A549 (cell line): ENCODE results near the gene ZDHHC1. TPM values are rescaled to one million over a fixed set of nuclear protein-coding genes. Genes with fewer than 3 reads are reported as not detected.
A peak's percentile ranks its signal among the peaks of the same experiment; 100 is the strongest.

ENCODE experiments used
- ATAC-seq, 2 experiments: fragments of 200-7000 bp in 1 of 2; fragments of >200 bp in 1 of 2; cut with Nextera tagmentation in 1 of 2; cut with Tn5 transposase in 1 of 2; 3 replicates each; pipeline versions ENCODE4 v1.8.0 to v1.9.1; 2018 to 2020; ENCODE audit warnings: mild to moderate bottlenecking in 1 of 2, moderate library complexity in 1 of 2
- CTCF ChIA-PET: fragments of 300-600 bp; sonication (Branson Sonifier 250); formaldehyde crosslinking; extraction: SDS; loops from one replicate; lab custom pipeline; 2021; ENCODE audit warnings: antibody characterized with exemption, inconsistent platforms; lab: Yijun Ruan, JAX
- POLR2A ChIA-PET: fragments of 350-600 bp; formaldehyde crosslinking; extraction: SDS; loops from one replicate; lab custom pipeline; 2021; ENCODE audit warnings: antibody characterized with exemption, inconsistent platforms; lab: Yijun Ruan, JAX
- DNase-seq, 2 experiments: peaks; one replicate each; pipeline versions ENCODE4 v3.0.0 to v3.0.0-alpha.2; 2011 to 2016; ENCODE audit warnings: low read depth in 1 of 2, low spot score in 1 of 2
- FAIRE-seq: peaks from 2 replicates; lab custom pipeline; 2011; peaks lifted over from hg19 to GRCh38; lab: Jason Lieb, UNC
- H3K27ac ChIP-seq, 2 experiments: fragments of >200 bp; sonication (Bioruptor Twin); formaldehyde crosslinking; 3 replicates each; pipeline ENCODE4 v1.5.1; 2016 to 2017
- H3K4me1 ChIP-seq: fragments of >200 bp; sonication (Bioruptor Twin); formaldehyde crosslinking; 3 replicates; pipeline ENCODE4 v1.6.1; 2016
- H3K4me2 ChIP-seq: fragments of >200 bp; sonication (Bioruptor Twin); formaldehyde crosslinking; 3 replicates; pipeline ENCODE4 v1.6.1; 2016
- H3K4me3 ChIP-seq: fragments of >200 bp; sonication (Bioruptor Twin); formaldehyde crosslinking; 3 replicates; pipeline ENCODE4 v1.5.1; 2016
- H3K9me3 ChIP-seq: fragments of >200 bp; sonication (Bioruptor Twin); formaldehyde crosslinking; 3 replicates; pipeline ENCODE4 v1.6.1; 2016
- ATOH8 ChIP-seq: fragments of 250-450 bp; sonication (Bioruptor Pico); IDR thresholded peaks from 2 replicates; pipeline ENCODE4 v1.5.0; 2020; ENCODE audit warnings: low read depth, mild to moderate bottlenecking, moderate library complexity
- BCL3 ChIP-seq: fragments of >200 bp; sonication (Bioruptor Twin); formaldehyde crosslinking; IDR thresholded peaks from 3 replicates; pipeline ENCODE4 v1.6.1; 2016
- BHLHE40 ChIP-seq: IDR thresholded peaks from 2 replicates; pipeline ENCODE4 v1.6.1; 2012; ENCODE audit warnings: low read depth, low read length, inconsistent platforms
- CEBPB ChIP-seq, 2 experiments: fragments of >200 bp in 1 of 2; sonication (Bioruptor Twin) in 1 of 2; formaldehyde crosslinking in 1 of 2; IDR thresholded peaks; 2 replicates each; pipeline ENCODE4 v1.6.1; 2012 to 2016
- CHD2 ChIP-seq: fragments of 150-350 bp; IDR thresholded peaks from 2 replicates; pipeline ENCODE4 v1.6.1; 2014; ENCODE audit warnings: low read length; ENCODE audit not compliant: partially characterized antibody
- EHMT2 ChIP-seq: fragments of 200-600 bp; sonication (generic); IDR thresholded peaks from 2 replicates; pipeline ENCODE4 v1.6.1; 2016; ENCODE audit warnings: antibody characterized with exemption, low read depth, mild to moderate bottlenecking, moderate library complexity
- EP300 ChIP-seq, 2 experiments: fragments of >200 bp; sonication (Bioruptor Twin); formaldehyde crosslinking; IDR thresholded peaks; 2 replicates in 1 of 2; 3 replicates in 1 of 2; pipeline ENCODE4 v1.6.1; 2016 to 2017
- HES2 ChIP-seq: fragments of >200 bp; sonication (Bioruptor Twin); formaldehyde crosslinking; IDR thresholded peaks from 2 replicates; pipeline ENCODE4 v1.6.1; 2016
- HEYL ChIP-seq: fragments of 250-450 bp; sonication (Bioruptor Pico); IDR thresholded peaks from 2 replicates; pipeline ENCODE4 v1.8.0; 2021; ENCODE audit warnings: mild to moderate bottlenecking, moderate library complexity
- HMGXB4 ChIP-seq: fragments of 250-450 bp; sonication (Bioruptor Pico); IDR thresholded peaks from 2 replicates; pipeline ENCODE4 v1.5.0; 2021; ENCODE audit warnings: mild to moderate bottlenecking, moderate library complexity, borderline replicate concordance
- HOXB13 ChIP-seq: fragments of 250-450 bp; sonication (Bioruptor Pico); IDR thresholded peaks from 2 replicates; pipeline ENCODE4 v1.5.0; 2020; ENCODE audit warnings: low read depth, mild to moderate bottlenecking, moderate library complexity
- HOXB5 ChIP-seq: fragments of 250-450 bp; sonication (Bioruptor Pico); IDR thresholded peaks from 2 replicates; pipeline ENCODE4 v1.5.0; 2020; ENCODE audit warnings: mild to moderate bottlenecking, moderate library complexity
- JUNB ChIP-seq: fragments of >200 bp; sonication (Bioruptor Twin); formaldehyde crosslinking; IDR thresholded peaks from 2 replicates; pipeline ENCODE4 v1.6.1; 2016
- KDM1A ChIP-seq: fragments of 200-600 bp; sonication (generic); IDR thresholded peaks from 2 replicates; pipeline ENCODE4 v1.6.1; 2016; ENCODE audit warnings: low read depth, mild to moderate bottlenecking
- KDM5A ChIP-seq: fragments of 200-600 bp; sonication (generic); IDR thresholded peaks from 2 replicates; pipeline ENCODE4 v1.6.1; 2016; ENCODE audit warnings: antibody characterized with exemption, mild to moderate bottlenecking
- MAFK ChIP-seq: fragments of 450-650 bp; IDR thresholded peaks from 2 replicates; pipeline ENCODE4 v1.6.1; 2014; ENCODE audit not compliant: partially characterized antibody
- MAX ChIP-seq: IDR thresholded peaks from 2 replicates; pipeline ENCODE4 v1.6.1; 2012
- NR3C1 ChIP-seq: fragments of >200 bp; sonication (Bioruptor Twin); formaldehyde crosslinking; IDR thresholded peaks from 3 replicates; pipeline ENCODE4 v1.6.1; 2017
- POLR2A ChIP-seq: IDR thresholded peaks from 2 replicates; pipeline ENCODE4 v1.6.1; 2012; ENCODE audit warnings: mild to moderate bottlenecking, low read length
- RARB ChIP-seq: fragments of 250-450 bp; sonication (Bioruptor Pico); IDR thresholded peaks from 2 replicates; pipeline ENCODE4 v1.8.0; 2021; ENCODE audit warnings: mild to moderate bottlenecking, moderate library complexity
- SMC3 ChIP-seq: fragments of >200 bp; sonication (Bioruptor Twin); formaldehyde crosslinking; IDR thresholded peaks from 3 replicates; pipeline ENCODE4 v1.6.1; 2018; ENCODE audit warnings: inconsistent platforms
- TFCP2L1 ChIP-seq: fragments of 250-450 bp; sonication (Bioruptor Pico); IDR thresholded peaks from 2 replicates; pipeline ENCODE4 v1.5.0; 2021; ENCODE audit warnings: mild to moderate bottlenecking
- TP53 ChIP-seq: fragments of 250-450 bp; sonication (Bioruptor Pico); IDR thresholded peaks from 2 replicates; pipeline ENCODE4 v1.5.0; 2021; ENCODE audit warnings: mild to moderate bottlenecking, moderate library complexity
- ZNF302 ChIP-seq: fragments of 250-450 bp; sonication (Bioruptor Pico); IDR thresholded peaks from 2 replicates; pipeline ENCODE4 v1.9.0; 2021; ENCODE audit warnings: inconsistent platforms, mild to moderate bottlenecking, moderate library complexity
- WGBS: methylation state at CpG from one replicate; pipeline ENCODE4 v1.1.6; 2017; ENCODE audit errors: missing lambda C conversion rate; 5-methylcytosine and 5-hydroxymethylcytosine counted together
- polyA plus RNA-seq, 4 experiments: library from polyadenylated mRNA; depleted of rRNA in 3 of 4; stranded (reverse); fragments of >200 nt; fragmentation: RNase III in 1 of 4; extraction: RNeasy Plus Mini Kit Qiagen cat#74134 plus additional on column Dnase treatment in 1 of 4; gene quantifications; 2 replicates in 3 of 4; 3 replicates in 1 of 4; pipeline ENCODE4 v1.2.3, GENCODE V29; 2011 to 2017
- TF ChIP-seq, protein P1 (sequence below): fragments of 450-650 bp; IDR thresholded peaks from 2 replicates; pipeline ENCODE4 v1.6.1; 2014; ENCODE audit warnings: antibody characterized with exemption
- TF ChIP-seq, protein P2 (sequence below): fragments of 200-600 bp; sonication (generic); IDR thresholded peaks from 2 replicates; pipeline ENCODE4 v1.6.1; 2016; ENCODE audit warnings: antibody characterized with exemption, mild to moderate bottlenecking, moderate library complexity

Gene ZDHHC1
- polyA plus RNA-seq, 2 of the 4 experiments (the other 2 are of a cell fraction), result 3.5 to 5.9 TPM

- H3K27ac ChIP-seq, result peak overlapping the region in 1 of 2 experiments; percentile 50; a peak in 1 of 6 replicates
- WGBS, result 88% methylated on average over 3 of the region's 3 CpGs
- peak; percentile 36 to 49; a peak in 3 of 6 replicates for ATAC-seq
These were observed 29.2 kb upstream of the ZDHHC1 start for GRCh38 chr16:67445441-67445912.

DNA sequence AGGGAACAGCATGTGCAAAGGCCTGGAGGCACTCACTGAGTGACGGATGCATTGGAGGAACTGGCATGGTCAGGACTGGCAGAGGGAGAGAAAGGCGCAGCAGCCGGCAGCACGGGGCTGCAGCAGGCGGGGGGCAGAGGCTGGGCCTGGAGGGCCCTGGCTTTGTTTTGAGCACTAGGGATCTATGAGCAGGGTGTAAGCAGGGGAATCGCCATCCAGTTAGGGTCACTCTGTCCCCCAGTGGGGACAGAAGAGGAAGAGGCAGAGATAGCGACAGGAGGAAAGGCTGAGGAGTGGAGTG is 28.8 kb upstream of the ZDHHC1 start:
- DNase-seq (no peak), FAIRE-seq (no peak), ATAC-seq (no peak)
- 93% methylated on average over 7 of the region's 7 CpGs for WGBS
- peak overlapping the region in 1 of 2 experiments; percentile 50; a peak in 1 of 6 replicates for H3K27ac ChIP-seq
- no peak overlapping the region for H3K4me2 ChIP-seq
- CTCF ChIA-PET, result interaction anchor here (0.7 to 17.9 kb wide), 9 partner anchors 8 to 185 kb away, joined by 3 to 207 read pairs (median 9); partner anchors contain the start of gene ZDHHC1
- TF ChIP-seq HEYL, result no peak
- no peak for TF ChIP-seq BHLHE40
- TF ChIP-seq HES2, result no peak
- TF ChIP-seq, protein P1, sequence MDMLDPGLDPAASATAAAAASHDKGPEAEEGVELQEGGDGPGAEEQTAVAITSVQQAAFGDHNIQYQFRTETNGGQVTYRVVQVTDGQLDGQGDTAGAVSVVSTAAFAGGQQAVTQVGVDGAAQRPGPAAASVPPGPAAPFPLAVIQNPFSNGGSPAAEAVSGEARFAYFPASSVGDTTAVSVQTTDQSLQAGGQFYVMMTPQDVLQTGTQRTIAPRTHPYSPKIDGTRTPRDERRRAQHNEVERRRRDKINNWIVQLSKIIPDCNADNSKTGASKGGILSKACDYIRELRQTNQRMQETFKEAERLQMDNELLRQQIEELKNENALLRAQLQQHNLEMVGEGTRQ, result no peak
- no peak for TF ChIP-seq CEBPB (IDR thresholded peaks at IDR 0.05)
- no peak for TF ChIP-seq ZNF302 (CRISPR knock-in tag)
- no peak for TF ChIP-seq CHD2
- TF ChIP-seq, protein P2, sequence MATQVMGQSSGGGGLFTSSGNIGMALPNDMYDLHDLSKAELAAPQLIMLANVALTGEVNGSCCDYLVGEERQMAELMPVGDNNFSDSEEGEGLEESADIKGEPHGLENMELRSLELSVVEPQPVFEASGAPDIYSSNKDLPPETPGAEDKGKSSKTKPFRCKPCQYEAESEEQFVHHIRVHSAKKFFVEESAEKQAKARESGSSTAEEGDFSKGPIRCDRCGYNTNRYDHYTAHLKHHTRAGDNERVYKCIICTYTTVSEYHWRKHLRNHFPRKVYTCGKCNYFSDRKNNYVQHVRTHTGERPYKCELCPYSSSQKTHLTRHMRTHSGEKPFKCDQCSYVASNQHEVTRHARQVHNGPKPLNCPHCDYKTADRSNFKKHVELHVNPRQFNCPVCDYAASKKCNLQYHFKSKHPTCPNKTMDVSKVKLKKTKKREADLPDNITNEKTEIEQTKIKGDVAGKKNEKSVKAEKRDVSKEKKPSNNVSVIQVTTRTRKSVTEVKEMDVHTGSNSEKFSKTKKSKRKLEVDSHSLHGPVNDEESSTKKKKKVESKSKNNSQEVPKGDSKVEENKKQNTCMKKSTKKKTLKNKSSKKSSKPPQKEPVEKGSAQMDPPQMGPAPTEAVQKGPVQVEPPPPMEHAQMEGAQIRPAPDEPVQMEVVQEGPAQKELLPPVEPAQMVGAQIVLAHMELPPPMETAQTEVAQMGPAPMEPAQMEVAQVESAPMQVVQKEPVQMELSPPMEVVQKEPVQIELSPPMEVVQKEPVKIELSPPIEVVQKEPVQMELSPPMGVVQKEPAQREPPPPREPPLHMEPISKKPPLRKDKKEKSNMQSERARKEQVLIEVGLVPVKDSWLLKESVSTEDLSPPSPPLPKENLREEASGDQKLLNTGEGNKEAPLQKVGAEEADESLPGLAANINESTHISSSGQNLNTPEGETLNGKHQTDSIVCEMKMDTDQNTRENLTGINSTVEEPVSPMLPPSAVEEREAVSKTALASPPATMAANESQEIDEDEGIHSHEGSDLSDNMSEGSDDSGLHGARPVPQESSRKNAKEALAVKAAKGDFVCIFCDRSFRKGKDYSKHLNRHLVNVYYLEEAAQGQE, result no peak
- TF ChIP-seq SMC3, result no peak
- no peak for TF ChIP-seq TP53 (CRISPR knock-in tag)
- TF ChIP-seq JUNB, result no peak
- TF ChIP-seq KDM5A, result no peak
- no peak for TF ChIP-seq HOXB13
- TF ChIP-seq MAX, result no peak
- no peak for TF ChIP-seq RARB (CRISPR knock-in tag)
- no peak for TF ChIP-seq MAFK
- no peak for TF ChIP-seq POLR2A
- no peak for TF ChIP-seq EHMT2
- no peak for TF ChIP-seq TFCP2L1
- TF ChIP-seq HOXB5 (CRISPR knock-in tag), result no peak
- POLR2A ChIA-PET, result no interaction called here
- H3K9me3 ChIP-seq, result no peaks in the 10 kb centered on the region
- peaks cover 13% of the 10 kb centered on the region for H3K4me1 ChIP-seq
- no peak overlapping the region for H3K4me3 ChIP-seq

More at GRCh38 chr16:67445441-67445912, 29.2 kb upstream of the ZDHHC1 start:
- FAIRE-seq, result no peak
- Histone ChIP-seq H3K9me3 (no peaks in the 10 kb centered on the region), H3K4me3 (no peak overlapping the region), H3K4me1 (peaks cover 13% of the 10 kb centered on the region), H3K4me2 (no peak overlapping the region; the same call in 2 of the 3 replicates)
- CTCF ChIA-PET, result interaction anchor here (0.6 to 17.9 kb wide), 19 partner anchors 7 to 260 kb away, joined by 3 to 207 read pairs (median 4); partner anchors contain the start of genes CARMIL2 and ZDHHC1
- TF ChIP-seq BCL3, result no peak
- TF ChIP-seq HMGXB4, result no peak
- no peak for TF ChIP-seq ATOH8
- no peak for TF ChIP-seq MAFK
- no peak for TF ChIP-seq KDM1A
- TF ChIP-seq EP300 (IDR thresholded peaks at IDR 0.05), result no peak
- no peak for TF ChIP-seq NR3C1
- no peak for DNase-seq
- POLR2A ChIA-PET, result no interaction called here
